ENCODE results near the gene CDPF1.
"Not testable (repeated sequence)": the region's sequence is repeated elsewhere in the genome, so short reads cannot be mapped to it uniquely, and the experiment has no call there.

Gene CDPF1

DNA sequence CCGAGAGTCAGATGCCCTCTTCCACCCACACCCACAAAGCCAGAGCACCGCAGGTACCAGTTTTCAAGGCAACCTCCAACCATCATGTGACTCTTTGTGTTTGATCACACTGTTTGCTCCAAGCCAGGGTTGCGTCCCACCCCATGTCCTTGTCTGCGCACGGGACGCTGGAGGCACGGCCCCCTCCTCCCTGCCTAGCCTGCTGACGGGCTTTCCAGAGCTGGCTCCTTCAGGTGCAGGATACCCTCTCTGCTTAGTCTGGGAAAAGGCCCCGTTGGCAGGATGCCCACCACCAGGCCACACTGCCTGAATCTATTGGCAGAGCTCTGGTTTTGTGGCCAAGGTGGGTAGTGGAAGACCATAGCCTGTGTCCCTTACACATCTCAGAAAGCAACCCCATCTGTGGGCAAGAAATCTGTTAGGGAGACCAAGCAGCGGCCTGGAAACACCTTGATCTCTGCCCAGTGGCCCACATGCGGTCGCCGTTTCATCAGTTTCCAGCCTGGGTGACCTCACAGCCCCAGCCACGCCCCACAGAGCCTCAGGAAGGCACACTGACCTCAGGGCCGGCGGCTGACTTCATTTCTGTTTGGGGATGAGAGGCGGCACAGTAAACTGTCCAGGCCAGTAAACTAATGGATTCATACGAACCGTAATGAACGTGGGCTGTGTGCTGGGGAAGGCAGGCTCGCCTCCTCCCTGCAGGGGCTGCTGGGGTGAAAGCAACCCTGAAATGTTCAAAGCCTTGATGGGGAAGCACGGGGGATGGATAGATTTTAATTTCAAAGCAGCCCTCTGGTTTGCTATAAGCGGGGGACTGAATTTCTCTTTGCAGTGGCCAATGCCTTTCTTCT lies 25.8 kb downstream of the CDPF1 start:
- no peak for DNase-seq

DNA sequence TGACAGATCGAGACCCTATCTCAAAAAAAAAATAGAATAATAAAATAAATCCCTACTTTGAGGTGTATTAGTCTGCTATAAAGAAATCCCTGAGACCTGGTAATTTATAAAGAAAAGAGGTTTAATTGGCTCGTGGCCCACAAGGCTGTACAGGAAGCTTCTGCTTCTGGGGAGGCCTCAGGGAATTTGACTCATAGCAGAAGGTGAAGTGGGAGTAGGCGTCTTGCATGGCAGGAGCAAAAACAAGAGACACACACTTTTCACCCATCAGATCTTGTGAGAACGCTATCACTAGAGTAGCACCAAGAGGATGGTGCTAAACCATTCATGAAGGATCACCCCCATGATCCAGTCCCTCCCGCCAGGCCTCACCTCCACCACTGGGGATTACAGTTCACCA lies 29.2 kb downstream of the CDPF1 start:
- no peak for DNase-seq

DNA sequence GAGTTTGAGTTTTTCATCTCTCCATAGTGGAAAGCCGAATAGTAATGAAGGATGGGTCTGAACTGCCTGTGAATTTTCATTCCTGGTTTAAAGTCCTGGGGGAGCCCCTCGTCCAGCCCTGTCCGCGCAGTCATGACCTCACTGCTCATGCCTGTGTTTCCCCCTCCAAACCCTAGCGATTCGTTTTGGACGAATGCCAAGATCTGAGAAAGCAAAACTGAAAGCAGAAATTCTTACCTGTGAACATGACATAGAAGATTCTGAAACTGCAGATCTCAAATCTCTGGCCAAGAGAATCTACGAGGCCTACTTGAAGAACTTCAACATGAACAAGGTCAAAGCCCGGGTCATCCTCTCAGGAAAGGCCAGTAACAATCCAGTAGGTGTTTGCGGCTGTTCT lies 30.5 kb downstream of the CDPF1 start:
- peak in 1 of 2 experiments; percentile 57 for DNase-seq

DNA sequence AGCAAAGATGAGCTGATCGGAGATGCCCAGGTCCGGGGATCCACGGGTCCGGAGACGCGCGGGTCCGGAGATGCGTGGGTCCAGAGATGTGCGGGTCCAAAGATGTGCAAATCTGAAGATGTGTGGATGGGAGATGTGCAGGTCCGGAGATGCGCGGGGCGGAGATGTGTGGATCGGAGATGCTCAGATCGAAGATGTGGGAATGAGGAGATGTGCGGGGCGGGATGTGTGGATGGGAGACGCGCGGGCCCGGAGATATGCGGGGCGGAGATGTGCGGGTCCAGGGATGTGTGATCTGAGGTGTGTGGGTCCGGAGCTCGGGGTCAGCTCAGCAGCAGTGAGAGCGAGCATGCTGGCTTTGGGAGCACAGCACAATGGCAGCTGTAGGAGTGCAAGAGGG lies 35.5 kb downstream of the CDPF1 start:
- DNase-seq: no peak

DNA sequence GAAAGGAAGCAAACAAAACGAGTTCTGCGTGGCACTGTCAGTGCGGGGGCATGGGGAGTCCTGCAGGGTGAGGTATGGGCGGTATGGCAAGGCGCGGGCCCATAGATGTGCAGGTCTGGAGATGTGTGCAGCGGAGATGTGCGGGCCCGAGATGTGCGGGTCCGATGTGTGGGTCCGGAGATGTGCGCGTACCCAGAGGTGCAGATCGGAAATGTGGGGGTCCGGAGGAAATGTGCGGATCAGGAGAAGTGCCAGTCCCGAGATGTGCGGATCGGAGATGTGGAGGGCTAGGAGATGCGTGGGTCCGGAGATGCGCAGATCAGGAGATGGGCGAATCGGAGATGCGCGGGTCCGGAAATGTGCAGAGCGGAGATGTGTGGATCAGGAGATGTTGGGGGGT lies 35.9 kb downstream of the CDPF1 start:
- DNase-seq: no peak

DNA sequence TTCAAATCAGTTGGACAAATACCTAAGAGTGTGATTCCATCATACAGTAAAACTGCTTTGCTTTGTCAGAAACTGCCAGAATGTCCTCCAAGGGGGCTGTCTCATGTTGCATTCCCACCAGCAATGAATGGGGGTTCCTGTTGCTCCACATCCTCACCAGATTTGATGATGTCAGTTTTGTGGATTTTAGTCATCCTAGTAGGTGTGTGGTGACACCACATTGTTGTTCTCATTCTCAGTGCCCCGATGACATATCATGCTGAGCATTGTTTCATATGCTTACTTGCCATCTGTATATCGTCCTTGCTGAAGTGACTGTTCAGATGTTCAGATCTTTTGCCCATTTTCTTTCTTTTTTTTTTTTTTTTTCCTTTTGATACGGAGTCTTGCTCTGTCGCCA lies 37.0 kb downstream of the CDPF1 start:
- no peak for DNase-seq

DNA sequence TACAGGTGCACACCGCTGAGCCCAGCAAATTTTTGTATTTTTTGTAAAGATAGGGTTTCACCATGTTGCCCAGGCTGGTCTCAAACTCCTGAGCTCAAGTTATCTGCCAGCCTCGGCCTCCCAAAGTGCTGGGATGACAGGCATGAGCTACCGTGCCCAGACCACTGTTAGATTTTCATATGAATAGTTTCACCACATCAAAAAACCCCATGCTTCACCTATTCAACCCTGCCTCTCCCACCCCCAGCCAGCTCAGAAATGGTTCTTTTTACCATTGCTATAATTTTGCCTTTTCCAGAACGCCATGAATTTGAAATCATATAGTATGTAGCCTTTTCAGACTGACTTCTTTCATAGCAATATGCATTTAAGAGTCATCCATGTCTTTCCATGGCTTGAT lies 37.9 kb downstream of the CDPF1 start:
- DNase-seq: no peak

DNA sequence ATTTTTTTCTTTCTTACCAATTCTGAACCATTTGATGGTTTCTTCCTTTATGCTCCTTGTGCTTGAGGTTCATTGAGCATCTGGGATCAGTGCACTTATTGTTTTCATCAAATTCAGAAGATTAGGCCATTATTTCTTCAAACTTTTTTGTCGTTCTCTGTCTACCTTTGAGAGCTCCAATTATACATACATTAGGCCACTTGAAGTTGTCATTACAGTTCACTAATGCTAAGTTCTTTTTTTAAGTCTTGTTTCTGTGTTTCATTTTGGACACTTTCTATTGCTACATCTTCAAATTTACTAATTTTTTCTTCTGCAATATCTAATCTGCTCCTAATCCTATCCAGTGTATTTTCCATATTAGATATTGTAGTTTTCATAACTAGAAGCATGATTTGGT lies 40.8 kb downstream of the CDPF1 start:
- DNase-seq: no peak

DNA sequence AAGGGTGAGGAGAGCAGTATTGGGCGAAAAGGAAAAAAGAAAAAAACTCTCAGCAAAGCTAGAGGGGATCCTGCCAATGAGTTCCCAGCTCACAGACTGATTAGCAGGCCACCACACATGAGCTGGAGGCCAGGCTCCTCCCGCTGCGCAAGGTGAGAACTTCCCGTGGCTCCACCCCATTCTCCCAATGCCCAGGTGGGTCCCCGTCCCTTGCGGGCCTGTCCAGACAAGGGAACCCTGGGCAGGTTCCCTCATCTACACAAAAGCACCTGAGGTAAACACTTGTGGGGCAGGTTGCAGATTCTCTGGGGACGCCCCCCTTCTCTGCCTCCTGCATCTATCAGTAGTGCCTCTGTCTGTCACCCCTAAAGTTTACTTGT lies 46.5 kb downstream of the CDPF1 start:
- DNase-seq: no peak

DNA sequence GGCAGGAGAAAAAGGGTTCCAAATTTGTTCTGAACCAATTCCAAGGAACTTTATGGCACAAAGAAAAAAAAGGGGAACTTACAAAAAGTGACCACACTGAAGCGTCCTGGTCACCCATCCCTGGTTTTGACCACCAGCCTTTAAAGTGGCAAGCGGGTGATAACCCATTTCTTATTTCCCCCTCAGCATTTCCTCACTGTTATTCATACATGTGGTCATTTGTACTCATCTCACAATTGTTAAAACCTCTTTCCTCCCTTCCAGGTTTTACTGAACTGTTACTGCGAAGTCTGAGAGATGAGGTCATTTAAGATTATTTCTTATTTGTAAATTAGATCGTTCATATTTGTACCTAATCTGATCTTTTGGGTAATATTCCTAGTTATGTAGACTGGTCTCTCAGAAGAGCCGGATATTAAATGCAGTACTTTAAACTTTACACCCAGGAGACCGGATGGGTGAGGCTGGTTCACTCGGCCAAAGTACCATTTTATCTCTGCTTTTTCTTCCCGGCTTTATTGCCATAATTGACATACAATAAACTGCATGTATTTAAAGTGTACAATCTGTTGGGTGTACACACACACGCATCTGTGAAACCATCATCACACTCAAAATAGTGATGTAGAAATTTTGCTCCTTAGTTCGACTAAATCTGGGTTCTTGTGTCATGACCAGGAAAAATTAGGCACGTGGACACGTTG lies 47.0 kb downstream of the CDPF1 start:
- no peak for DNase-seq

DNA sequence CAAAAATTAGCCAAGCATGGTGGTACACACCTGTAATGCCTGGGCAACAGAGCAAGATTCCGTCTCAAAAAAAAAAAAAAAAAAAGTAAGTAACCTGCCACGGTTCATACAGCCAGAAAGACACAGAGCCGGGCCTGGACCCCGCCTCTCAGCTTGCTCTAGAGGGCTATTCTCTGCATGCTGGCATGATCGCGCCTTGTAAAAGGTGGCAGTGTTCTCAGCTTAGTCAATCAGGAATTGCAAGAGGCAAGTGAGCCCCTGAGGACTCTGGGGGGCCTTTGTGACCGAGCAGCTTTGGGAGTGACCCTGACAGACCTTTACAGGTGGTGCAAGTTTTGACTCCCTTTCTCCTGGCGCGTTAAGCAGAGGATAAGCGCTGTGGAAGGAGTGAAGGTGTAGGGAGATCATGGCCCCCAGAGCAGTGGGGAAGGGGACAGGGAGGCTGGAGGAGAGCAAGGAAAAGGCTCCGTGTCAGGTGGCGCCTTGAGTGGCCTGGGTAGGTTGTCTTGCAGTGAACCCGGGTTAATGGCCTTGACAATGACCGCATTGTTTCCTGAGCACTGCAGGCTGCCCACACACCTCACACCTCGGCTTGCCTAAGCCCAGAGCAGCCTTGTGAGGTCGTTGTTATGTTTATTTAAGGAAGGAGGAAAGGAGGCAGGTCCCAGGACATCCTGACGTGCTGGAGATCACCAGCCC lies 48.9 kb downstream of the CDPF1 start:
- DNase-seq: no peak

DNA sequence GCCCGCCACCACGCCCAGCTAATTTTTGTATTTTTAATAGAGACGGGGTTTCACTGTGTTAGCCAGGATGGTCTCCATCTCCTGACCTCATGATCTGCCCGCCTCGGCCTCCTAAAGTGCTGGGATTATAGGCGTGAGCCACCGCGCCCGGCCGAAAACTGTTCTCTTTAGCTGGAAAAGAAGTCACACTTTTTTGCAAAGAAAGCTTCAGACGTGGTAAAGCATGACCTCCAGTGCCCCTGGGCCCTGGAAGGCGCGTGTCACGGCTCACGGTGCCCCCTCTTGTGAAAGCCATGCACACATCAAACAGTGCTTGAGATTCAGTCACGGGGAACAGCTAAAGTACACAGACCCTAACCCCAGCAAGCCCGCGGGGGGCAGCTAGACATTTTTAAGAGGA lies 51.3 kb downstream of the CDPF1 start:
- DNase-seq: not testable (repeated sequence)

DNA sequence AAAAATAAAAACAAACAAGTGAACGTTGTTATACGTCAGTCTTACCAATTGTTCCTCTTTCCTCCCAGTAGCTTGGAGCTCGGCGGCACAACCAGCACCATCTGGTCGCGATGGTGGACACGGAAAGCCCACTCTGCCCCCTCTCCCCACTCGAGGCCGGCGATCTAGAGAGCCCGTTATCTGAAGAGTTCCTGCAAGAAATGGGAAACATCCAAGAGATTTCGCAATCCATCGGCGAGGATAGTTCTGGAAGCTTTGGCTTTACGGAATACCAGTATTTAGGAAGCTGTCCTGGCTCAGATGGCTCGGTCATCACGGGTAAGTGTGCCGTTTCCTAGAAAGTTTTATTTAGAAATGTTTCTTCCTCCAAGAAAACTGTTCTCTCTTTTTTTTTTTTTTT lies 51.8 kb downstream of the CDPF1 start:
- DNase-seq: no peak

DNA sequence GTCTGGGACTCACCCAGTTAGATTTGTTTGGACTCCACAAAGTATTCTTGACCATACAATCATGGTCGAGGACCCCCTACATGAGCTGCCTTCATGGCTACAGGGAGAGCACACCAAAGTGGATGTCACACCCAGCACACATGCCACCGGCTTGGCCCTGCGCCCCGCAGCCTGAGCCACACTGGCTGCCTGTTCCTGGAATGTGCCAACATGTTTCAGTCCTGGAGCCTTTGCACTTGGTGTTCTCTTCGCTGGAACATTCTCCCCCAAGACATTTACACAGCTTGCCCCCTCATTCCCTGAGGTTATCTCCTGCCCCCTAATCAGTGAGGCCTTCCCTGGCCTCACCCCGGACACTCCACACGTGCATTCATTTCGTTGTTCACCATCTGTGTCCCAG lies 53.8 kb downstream of the CDPF1 start:
- DNase-seq: no peak

DNA sequence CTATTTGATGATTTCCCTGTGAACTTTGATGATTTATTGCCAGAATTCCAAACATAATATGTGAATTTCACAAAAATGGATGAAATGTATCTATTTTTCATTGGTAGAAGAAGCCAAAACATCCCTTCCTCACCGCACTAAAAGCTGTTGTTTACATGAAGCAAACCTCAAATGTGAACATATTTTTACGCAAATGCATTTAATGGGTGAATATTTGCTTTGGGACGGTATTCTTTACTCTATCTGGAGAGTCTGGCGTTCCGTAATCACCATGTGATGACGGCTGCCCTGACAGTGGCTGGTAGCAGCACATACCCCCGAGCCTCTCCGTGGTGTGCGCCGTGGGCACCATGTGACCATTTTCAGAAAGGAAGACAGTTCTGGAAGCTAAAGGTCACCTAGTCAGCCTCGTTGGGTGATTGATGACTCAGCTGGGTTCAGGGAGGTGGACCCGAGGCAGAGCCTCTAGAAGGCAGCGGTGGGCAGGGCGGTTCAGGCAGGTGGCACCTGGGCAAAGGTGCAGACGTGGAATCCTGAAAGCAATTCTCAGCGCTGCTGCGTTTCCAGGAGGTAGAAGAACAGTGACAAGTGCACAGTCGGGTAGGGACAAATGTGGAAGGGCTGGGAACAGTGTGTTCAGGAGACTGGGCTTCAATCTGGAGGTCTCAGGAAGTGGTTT lies 54.5 kb downstream of the CDPF1 start:
- DNase-seq: peak; percentile 17 to 56

Data from SHP77 (cell line).